Mesothelial cell of epicardium (in vitro differentiated cells): ENCODE measurements around the gene ARHGEF17. TPM values are rescaled to one million over a fixed set of nuclear protein-coding genes. Genes with fewer than 3 reads are reported as not detected.

Experiments
- DNase-seq, 2 experiments: peaks; one replicate each; pipeline ENCODE4 v3.0.0; 2021; ENCODE audit warnings: low spot score in 2 of 2; ENCODE audit not compliant: unreplicated experiment in 2 of 2
- H3K27ac Mint-ChIP-seq: 2 replicates; pipeline ENCODE4 v1.8.0; 2021; ENCODE audit warnings: mixed read lengths
- H3K27me3 Mint-ChIP-seq: 2 replicates; pipeline ENCODE4 v1.8.0; 2021; ENCODE audit warnings: low read depth, mixed read lengths
- H3K36me3 Mint-ChIP-seq: 2 replicates; pipeline ENCODE4 v1.8.0; 2021; ENCODE audit warnings: mixed read lengths
- H3K4me1 Mint-ChIP-seq: 2 replicates; pipeline ENCODE4 v1.8.0; 2021; ENCODE audit warnings: mixed read lengths
- H3K4me3 Mint-ChIP-seq: 2 replicates; pipeline ENCODE4 v1.8.0; 2021; ENCODE audit warnings: mild to moderate bottlenecking, moderate library complexity, mixed read lengths
- H3K9me3 Mint-ChIP-seq: 2 replicates; pipeline ENCODE4 v1.8.0; 2021; ENCODE audit warnings: mixed read lengths
- CTCF ChIP-seq: fragments of 200-600 bp; sonication (generic); IDR thresholded peaks from one replicate; pipeline ENCODE4 v1.5.0; 2021; ENCODE audit warnings: antibody characterized with exemption; ENCODE audit not compliant: unreplicated experiment
- total RNA-seq: library from RNA; stranded (reverse); gene quantifications from 3 replicates; pipeline ENCODE4 v1.2.1, GENCODE V29; 2021

ARHGEF17 gene
- total RNA-seq, 1 donor from 2014 or later: 150 TPM

GRCh38 chr11:73386546-73386945, 78.5 kb downstream of the ARHGEF17 start:
- H3K9me3 Mint-ChIP-seq: no peaks in the 10 kb centered on the region
- peaks cover 39% of the 10 kb centered on the region for H3K4me1 Mint-ChIP-seq
- no peak overlapping the region for H3K27ac Mint-ChIP-seq

GRCh38 chr11:73387594-73388264, 79.7 kb downstream of the ARHGEF17 start:
- no peak for DNase-seq

More at GRCh38 chr11:73386546-73386945, 78.5 kb downstream of the ARHGEF17 start:
- TF ChIP-seq CTCF: no peak
- H3K27me3 Mint-ChIP-seq: no peaks in the 10 kb centered on the region
- H3K36me3 Mint-ChIP-seq: no peaks in the 10 kb centered on the region
- DNase-seq: no peak
- no peak overlapping the region for H3K4me3 Mint-ChIP-seq

GRCh38 chr11:73388265-73389133, 80.4 kb downstream of the ARHGEF17 start:
- Mint-ChIP-seq H3K4me1 (peaks cover 37% of the 10 kb centered on the region), H3K27me3 (no peaks in the 10 kb centered on the region), H3K27ac (peak overlapping the region; percentile 16), H3K4me3 (no peak overlapping the region), H3K9me3 (no peaks in the 10 kb centered on the region), H3K36me3 (no peaks in the 10 kb centered on the region)
- TF ChIP-seq CTCF: no peak
- DNase-seq: no peak

More at GRCh38 chr11:73387594-73388264, 79.7 kb downstream of the ARHGEF17 start:
- H3K36me3 Mint-ChIP-seq: no peaks in the 10 kb centered on the region
- peaks cover 39% of the 10 kb centered on the region for H3K4me1 Mint-ChIP-seq
- H3K27me3 Mint-ChIP-seq: no peaks in the 10 kb centered on the region
- no peaks in the 10 kb centered on the region for H3K9me3 Mint-ChIP-seq
- H3K27ac Mint-ChIP-seq: no peak overlapping the region
- no peak overlapping the region for H3K4me3 Mint-ChIP-seq
- TF ChIP-seq CTCF: no peak

GRCh38 chr11:73389134-73389525, 81.1 kb downstream of the ARHGEF17 start:
- no peak for TF ChIP-seq CTCF
- H3K36me3 Mint-ChIP-seq: no peaks in the 10 kb centered on the region
- H3K9me3 Mint-ChIP-seq: no peaks in the 10 kb centered on the region
- DNase-seq: no peak
- H3K27me3 Mint-ChIP-seq: no peaks in the 10 kb centered on the region
- H3K4me3 Mint-ChIP-seq: no peak overlapping the region
- peak overlapping the region; percentile 16 for H3K27ac Mint-ChIP-seq
- peaks cover 31% of the 10 kb centered on the region for H3K4me1 Mint-ChIP-seq

- Mint-ChIP-seq H3K27me3 (no peaks in the 10 kb centered on the region), H3K9me3 (no peaks in the 10 kb centered on the region), H3K4me3 (no peak overlapping the region), H3K27ac (no peak overlapping the region), H3K36me3 (no peaks in the 10 kb centered on the region), H3K4me1 (peaks cover 31% of the 10 kb centered on the region)
- no peak for TF ChIP-seq CTCF
- no peak for DNase-seq
Measured at GRCh38 chr11:73389916-73390315, 81.8 kb downstream of the ARHGEF17 start.
